ENCODE measurements around the gene TTC12.

DNA sequence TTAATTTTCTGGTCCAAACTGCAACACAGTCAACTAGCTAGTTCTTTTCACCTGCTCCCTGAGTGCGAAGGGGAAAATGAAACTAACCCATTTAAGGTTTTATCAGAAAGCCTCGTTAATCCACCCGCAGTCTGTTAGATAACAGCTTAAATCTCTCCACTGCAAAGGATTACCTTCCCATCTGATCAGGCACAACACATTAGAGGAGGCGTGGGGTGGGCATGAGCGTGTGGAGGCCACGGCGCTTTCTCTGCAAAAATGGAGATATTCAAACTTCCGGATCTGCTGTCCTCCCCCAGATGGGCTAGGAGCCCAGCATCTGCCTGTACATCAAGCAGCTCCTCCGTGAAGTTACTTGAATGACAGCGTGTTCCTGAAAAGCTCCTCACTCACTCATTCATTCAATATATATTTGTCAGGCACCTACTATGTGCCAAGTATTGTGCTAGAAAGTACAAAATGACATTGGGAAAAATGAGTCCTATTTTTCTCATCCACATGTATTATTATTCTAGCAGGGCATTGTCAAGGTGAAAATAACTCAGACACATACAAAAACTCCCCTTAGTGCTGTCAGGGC, 59.7 kb downstream of the TTC12 start:
- TF ChIP-seq, protein P1, sequence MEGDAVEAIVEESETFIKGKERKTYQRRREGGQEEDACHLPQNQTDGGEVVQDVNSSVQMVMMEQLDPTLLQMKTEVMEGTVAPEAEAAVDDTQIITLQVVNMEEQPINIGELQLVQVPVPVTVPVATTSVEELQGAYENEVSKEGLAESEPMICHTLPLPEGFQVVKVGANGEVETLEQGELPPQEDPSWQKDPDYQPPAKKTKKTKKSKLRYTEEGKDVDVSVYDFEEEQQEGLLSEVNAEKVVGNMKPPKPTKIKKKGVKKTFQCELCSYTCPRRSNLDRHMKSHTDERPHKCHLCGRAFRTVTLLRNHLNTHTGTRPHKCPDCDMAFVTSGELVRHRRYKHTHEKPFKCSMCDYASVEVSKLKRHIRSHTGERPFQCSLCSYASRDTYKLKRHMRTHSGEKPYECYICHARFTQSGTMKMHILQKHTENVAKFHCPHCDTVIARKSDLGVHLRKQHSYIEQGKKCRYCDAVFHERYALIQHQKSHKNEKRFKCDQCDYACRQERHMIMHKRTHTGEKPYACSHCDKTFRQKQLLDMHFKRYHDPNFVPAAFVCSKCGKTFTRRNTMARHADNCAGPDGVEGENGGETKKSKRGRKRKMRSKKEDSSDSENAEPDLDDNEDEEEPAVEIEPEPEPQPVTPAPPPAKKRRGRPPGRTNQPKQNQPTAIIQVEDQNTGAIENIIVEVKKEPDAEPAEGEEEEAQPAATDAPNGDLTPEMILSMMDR (IDR thresholded peaks at IDR 0.05; ENCODE audit: low read length), result no peak
- TF ChIP-seq EZH2phosphoT487 (IDR thresholded peaks at IDR 0.05; ENCODE audit: low read length), result no peak
